ENCODE data around the gene CDK13.

- TF ChIP-seq CTCF (IDR thresholded peaks at IDR 0.05) (no peak), POLR2AphosphoS5 (IDR thresholded peaks at IDR 0.05) (no peak)
These were observed 197.6 kb downstream of the CDK13 start for GRCh38 chr7:40147371-40148246.

Measured in breast epithelium (tissue), 3 donors.